Prostate gland (tissue), 2 donors: ENCODE data around the gene PIEZO2.

Experiments used
- CTCF ChIP-seq, 4 experiments: fragments of 200-600 bp in 2 of 4; fragments of 450-650 bp in 2 of 4; sonication (generic) in 2 of 4; IDR thresholded peaks; 1 replicate in 3 of 4; 2 replicates in 1 of 4; pipeline ENCODE4 v1.5.1; 2016 to 2019; ENCODE audit warnings: antibody characterized with exemption in 4 of 4, mild to moderate bottlenecking in 2 of 4, moderate library complexity in 2 of 4
- POLR2A ChIP-seq: fragments of 450-650 bp; IDR thresholded peaks from one replicate; pipeline ENCODE4 v1.6.1; 2016; ENCODE audit warnings: antibody characterized with exemption, mild to moderate bottlenecking

DNA sequence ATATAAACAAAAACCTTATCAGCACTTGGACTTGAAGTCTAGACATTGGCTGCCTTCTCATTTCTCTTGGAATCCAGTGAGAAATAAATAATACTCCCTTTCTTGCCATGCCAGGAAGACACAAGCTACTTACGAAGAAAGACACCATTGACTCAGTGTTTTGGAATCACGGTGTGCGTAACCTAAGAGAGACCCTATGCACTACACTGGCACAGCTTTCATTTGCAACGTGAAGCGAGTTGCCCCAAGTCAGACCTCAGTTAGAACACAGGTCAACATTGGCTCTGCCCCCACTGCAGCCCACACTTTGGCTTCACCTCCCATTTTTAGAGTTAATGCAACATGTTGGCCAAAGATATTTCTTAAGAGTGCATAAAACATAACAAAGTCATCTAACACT is 54.2 kb downstream of the PIEZO2 start:
- TF ChIP-seq CTCF (IDR thresholded peaks at IDR 0.05) (no peak), POLR2A (no peak)
